Coronary artery (tissue), 2 donors: ENCODE data around the gene KAZALD1.

ENCODE experiments used
- DNase-seq: peaks from one replicate; pipeline ENCODE4 v3.0.0-alpha.2; 2017; ENCODE audit warnings: low spot score
- H3K27ac ChIP-seq, 2 donors: fragments of 200-600 bp; sonication (generic); one replicate each; pipeline ENCODE4 v1.5.1; 2016 to 2019
- H3K4me3 ChIP-seq: fragments of 200-600 bp; sonication (generic); 2 replicates; pipeline ENCODE4 v1.5.1; 2016; ENCODE audit warnings: mild to moderate bottlenecking, moderate library complexity
- CTCF ChIP-seq: fragments of 200-600 bp; sonication (generic); IDR thresholded peaks from one replicate; pipeline ENCODE4 v1.5.1; 2019; ENCODE audit warnings: antibody characterized with exemption

KAZALD1 gene

GRCh38 chr10:101056365-101057151, 5.2 kb upstream of the KAZALD1 start:
- Histone ChIP-seq H3K4me3 (no peak overlapping the region), H3K27ac (no peak overlapping the region)
- no peak for DNase-seq
- no peak for TF ChIP-seq CTCF

- peak; percentile 92 for DNase-seq
- peak; percentile 70 for TF ChIP-seq CTCF
- peak overlapping the region; percentile 97 to 99 for H3K27ac ChIP-seq
- H3K4me3 ChIP-seq: peak overlapping the region; percentile 83
Observed at GRCh38 chr10:101060036-101060950, 1.5 kb upstream of the KAZALD1 start.

GRCh38 chr10:101060951-101061623, 702 bp upstream of the KAZALD1 start:
- DNase-seq: peak; percentile 95
- Histone ChIP-seq H3K4me3 (peak overlapping the region; percentile 83), H3K27ac (peak overlapping the region; percentile 97 to 99)
- TF ChIP-seq CTCF: no peak

- peak; percentile 52 for TF ChIP-seq CTCF
- Histone ChIP-seq H3K4me3 (peak overlapping the region; percentile 83), H3K27ac (peak overlapping the region; percentile 97 to 99)
- DNase-seq: no peak
Observed at GRCh38 chr10:101062232-101063049, 652 bp downstream of the KAZALD1 start.

- Histone ChIP-seq H3K4me3 (peak overlapping the region; percentile 83), H3K27ac (peak overlapping the region in 1 of 2 donors; percentile 99)
- DNase-seq: no peak
- TF ChIP-seq CTCF: no peak
Observed at GRCh38 chr10:101063050-101063525, 1.3 kb downstream of the KAZALD1 start.
